Activated CD4-positive, alpha-beta T cell treated with anti-CD3 and anti-CD28 coated beads for 48 hours (primary cell): Measurements from ENCODE around the gene ZNF860.
"Not testable (repeated sequence)": the region's sequence is repeated elsewhere in the genome, so short reads cannot be mapped to it uniquely, and the experiment has no call there.

Experiments
- DNase-seq: peaks from one replicate; pipeline ENCODE4 v3.0.0-alpha.2; 2020

ZNF860 gene

GRCh38 chr3:32000877-32001276 is 19.3 kb downstream of the ZNF860 start:
- no peak for DNase-seq

GRCh38 chr3:32002561-32003368 is 21.2 kb downstream of the ZNF860 start:
- no peak for DNase-seq

- DNase-seq, result no peak
Measured at GRCh38 chr3:32003380-32003779, 21.8 kb downstream of the ZNF860 start.

GRCh38 chr3:32004113-32004765 is 22.7 kb downstream of the ZNF860 start:
- DNase-seq, result no peak

- no peak for DNase-seq
Measured at GRCh38 chr3:32009101-32009500, 27.6 kb downstream of the ZNF860 start.

- no peak for DNase-seq
Measured at GRCh38 chr3:32009957-32010356, 28.4 kb downstream of the ZNF860 start.

- peak; percentile 35 for DNase-seq
Measured at GRCh38 chr3:32010699-32011098, 29.1 kb downstream of the ZNF860 start.

- not testable (repeated sequence) for DNase-seq
Measured at GRCh38 chr3:32015638-32016037, 34.1 kb downstream of the ZNF860 start.

GRCh38 chr3:32017286-32017685 is 35.7 kb downstream of the ZNF860 start:
- no peak for DNase-seq

GRCh38 chr3:32018757-32019564 is 37.4 kb downstream of the ZNF860 start:
- no peak for DNase-seq

- DNase-seq, result no peak
Measured at GRCh38 chr3:32021155-32021554, 39.6 kb downstream of the ZNF860 start.

GRCh38 chr3:32021748-32022147 is 40.2 kb downstream of the ZNF860 start:
- DNase-seq, result no peak

- no peak for DNase-seq
Measured at GRCh38 chr3:32022947-32023346, 41.4 kb downstream of the ZNF860 start.

- DNase-seq, result no peak
Measured at GRCh38 chr3:32026593-32026992, 45.0 kb downstream of the ZNF860 start.

GRCh38 chr3:32037932-32038267 is 56.4 kb downstream of the ZNF860 start:
- no peak for DNase-seq

- no peak for DNase-seq
Measured at GRCh38 chr3:32041316-32041715, 59.8 kb downstream of the ZNF860 start.
